HG03108 (cell line): ENCODE measurements around the gene SCCPDH.

ENCODE experiments used
- ATAC-seq: cut with Tn5 transposase; IDR thresholded peaks from one replicate; pipeline ENCODE4 v1.9.1; 2021; ENCODE audit warnings: moderate library complexity; ENCODE audit not compliant: unreplicated experiment

SCCPDH gene

GRCh38 chr1:246748867-246749266 lies 24.7 kb downstream of the SCCPDH start:
- no peak for ATAC-seq

GRCh38 chr1:246750752-246751151 lies 26.5 kb downstream of the SCCPDH start:
- ATAC-seq = no peak

DNA sequence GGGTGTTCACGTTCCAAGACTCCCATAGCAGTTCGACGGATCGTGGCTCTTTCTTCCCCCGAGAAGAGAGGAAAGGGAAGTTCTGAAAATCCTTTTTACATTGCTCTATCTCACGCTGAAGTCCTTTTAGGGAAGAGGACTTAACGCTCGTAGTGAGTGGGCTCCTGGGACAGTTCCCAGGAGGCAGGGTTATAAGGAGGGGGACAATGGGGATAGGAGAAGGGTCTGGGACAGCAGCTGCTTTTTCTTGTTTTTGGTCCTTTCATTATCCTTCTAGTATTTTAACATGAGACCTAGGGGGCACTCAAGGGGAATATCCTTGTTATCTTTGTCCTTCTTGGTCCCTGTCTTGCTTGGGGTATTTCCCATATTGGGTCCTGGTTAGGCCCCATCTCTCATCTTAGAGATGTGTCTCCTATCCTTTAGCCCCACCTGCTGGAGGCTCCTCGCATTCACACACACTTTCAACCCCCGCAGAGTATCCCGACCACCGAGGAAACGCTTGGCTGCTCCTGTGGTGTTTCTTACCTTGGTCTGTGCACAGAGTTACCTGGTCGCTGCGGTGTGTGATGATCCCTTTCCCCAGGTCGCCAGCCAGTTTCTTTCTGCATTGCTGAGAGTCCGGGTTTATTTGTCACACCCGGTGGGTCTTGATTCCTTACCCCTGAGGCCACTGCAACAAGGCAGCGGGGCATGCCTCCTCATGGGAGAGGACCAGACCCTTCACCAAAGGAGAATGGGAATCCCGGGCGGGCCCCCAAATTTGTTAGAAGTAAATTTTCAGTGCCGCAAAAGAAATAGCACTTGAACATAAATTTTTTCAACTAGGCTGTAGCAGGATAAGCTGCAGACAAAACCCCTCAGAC lies 29.7 kb downstream of the SCCPDH start:
- peak; percentile 88 for ATAC-seq

DNA sequence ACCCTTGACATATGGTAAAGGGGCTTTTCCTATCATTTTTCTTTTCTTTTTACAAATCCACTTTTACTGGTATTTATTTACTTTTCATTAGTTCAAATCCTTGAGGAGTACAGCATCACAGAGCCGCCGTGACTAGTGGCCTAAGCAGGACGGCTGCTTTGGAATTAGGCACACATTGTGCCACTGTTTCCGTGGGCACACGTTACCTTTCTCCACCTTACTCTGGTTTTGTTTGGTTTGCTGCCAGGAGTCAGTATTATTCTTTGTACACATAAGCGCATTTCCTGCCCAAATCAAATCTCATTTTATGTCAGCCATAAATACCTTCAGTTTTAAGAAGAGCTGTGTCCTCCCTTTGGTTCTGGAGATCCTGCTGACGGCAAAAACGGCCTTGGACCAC lies 31.2 kb downstream of the SCCPDH start:
- no peak for ATAC-seq

DNA sequence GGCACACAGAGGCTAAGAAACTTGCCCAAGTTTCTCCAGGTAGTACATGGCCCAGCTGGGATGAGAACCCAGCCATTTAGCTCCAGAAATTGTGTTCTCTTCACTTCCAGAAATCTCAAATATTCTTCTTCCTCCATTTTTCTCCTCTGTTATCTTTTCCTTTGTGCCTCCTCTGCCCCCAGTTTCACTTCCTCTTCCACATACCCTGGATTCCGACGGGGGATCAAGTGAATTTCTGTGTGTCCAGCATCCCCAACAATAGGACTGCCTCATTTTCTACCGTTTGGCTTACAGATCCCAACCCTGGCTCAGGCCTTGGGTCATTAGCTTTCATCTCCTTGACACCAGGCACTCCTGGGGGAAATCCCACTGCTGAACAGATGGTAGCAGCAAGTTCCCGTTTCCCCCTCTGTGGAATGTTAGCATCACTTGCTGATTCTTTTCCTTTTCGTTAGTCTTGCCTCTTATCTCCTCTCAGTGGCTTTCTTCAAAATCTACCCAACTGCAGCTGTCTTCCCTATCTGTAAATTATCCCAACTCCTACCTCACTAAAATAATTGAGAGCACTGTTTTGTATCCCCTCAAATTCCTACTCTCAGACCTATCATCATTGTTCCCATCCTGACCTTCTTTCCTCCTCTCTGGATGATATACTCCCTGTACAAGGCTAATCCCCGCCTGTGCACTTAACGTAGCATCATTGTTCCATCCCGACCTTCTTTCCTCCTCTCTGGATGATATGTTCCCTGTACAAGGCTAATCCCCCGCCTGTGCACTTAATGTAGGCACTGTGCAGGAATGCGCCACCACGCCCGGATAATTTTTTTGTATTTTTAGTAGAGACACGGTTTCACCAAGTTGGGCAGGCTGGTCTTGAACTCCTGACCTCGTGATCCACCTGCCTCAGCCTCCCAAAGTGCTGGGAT lies 36.5 kb downstream of the SCCPDH start:
- ATAC-seq = no peak

DNA sequence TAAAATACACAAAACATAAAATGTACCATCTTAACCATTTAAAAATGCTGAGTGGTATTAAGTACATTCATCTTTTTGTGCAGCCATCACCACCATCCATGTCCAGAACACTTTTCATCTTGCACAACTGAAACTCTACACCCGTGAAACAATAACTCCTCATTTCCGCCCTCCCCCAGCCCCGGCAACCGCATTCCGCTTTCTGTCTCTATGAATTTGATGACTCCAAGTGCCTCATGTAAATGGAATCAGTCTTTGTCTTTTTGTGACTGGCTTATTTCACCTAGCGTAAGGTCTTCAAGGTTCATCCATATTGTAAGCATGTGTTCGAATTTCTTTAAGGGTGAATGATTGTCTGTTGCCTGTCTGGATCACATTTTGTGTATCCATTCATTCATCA lies 37.2 kb downstream of the SCCPDH start:
- no peak for ATAC-seq

DNA sequence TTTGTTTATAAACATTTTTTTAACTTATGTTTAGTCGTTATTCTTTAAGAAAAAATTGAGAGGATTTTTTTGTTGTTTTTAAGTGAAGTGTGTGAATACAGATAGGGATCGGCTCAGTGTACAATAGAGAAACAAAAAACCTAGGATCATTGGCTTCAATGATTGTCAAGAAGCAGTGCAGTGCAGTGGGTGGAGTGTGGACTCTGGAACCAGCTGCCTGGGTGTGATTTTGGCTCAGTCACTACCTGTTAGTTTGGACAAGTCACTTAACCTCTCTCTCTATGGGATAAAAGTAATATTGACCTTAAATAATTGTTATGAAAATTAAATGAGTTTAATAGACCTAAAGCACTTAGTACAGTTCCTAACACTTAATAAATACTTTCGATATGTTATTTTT lies 41.3 kb downstream of the SCCPDH start:
- ATAC-seq = no peak

DNA sequence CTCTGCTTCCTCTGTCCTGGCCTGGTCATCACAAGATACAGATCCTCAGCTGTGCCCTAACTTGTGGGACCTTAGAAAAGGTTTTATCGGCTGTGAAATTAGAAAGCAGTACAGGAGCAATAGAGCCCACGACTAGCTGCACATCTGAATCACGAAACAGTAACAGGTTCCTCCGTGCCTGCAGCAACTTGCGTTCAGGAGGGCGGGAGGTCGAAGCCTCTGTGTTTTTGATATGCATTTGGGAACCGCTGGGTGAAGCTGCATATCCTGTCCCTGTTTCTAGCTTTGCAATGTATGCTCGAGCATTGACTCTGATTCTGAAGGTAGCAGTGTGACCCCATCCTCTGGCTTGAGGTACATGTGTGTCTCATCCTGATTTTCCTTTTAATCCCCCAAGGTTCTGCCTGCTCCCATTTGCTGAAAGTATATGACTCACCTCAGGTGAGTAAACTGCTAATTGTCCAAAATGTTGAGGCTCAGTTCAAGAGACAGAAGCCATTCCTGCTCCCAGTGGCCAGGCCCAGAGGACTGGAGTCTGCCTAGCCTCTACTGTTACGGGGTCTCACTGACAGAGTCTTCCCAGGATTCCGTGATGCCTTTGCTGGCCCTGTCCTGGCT lies 44.3 kb downstream of the SCCPDH start:
- ATAC-seq = no peak

GRCh38 chr1:246769306-246769705 lies 45.1 kb downstream of the SCCPDH start:
- ATAC-seq = no peak

- no peak for ATAC-seq
These were observed 47.2 kb downstream of the SCCPDH start for GRCh38 chr1:246771366-246771765.

DNA sequence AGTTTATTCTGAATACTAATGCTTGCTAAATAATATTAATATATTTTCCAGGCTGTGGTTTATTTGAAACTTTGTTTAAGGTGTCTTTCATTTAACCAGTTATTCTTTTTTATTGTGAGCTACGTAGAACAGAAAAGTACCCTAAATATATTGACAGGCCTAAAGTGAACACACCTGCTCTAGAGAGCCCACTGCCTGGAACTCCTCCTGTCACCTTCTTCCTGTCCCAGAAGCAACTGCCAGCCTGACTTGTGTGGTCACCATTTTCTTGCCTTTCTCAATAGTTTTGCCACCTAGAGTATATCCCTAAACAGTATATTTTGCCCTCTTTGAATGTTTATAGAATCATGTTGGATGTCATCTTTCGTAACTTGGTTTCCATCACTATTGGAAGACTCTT lies 48.5 kb downstream of the SCCPDH start:
- ATAC-seq = no peak

DNA sequence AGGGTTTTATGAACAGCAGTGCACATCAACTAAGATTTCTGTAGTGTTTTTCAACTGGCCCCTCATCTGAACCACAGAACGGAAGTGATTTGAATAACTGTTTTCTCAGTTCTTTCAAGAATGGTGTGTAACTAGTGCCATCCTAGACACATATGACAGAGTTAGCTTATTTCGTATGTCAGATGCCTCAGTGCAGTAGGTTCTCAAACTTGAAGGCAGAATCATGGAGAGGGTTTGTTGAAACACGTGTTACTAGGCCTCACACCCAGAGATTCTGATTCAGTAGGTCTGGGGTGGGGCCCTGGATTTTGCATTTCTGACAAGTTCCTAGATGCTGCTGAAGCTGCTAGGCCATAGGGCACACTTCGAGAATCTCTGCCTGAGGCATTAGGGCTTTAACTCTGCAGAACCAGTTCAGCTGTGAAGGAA lies 49.0 kb downstream of the SCCPDH start:
- peak; percentile 96 for ATAC-seq

- ATAC-seq = no peak
These were observed 51.5 kb downstream of the SCCPDH start for GRCh38 chr1:246775531-246776385.

DNA sequence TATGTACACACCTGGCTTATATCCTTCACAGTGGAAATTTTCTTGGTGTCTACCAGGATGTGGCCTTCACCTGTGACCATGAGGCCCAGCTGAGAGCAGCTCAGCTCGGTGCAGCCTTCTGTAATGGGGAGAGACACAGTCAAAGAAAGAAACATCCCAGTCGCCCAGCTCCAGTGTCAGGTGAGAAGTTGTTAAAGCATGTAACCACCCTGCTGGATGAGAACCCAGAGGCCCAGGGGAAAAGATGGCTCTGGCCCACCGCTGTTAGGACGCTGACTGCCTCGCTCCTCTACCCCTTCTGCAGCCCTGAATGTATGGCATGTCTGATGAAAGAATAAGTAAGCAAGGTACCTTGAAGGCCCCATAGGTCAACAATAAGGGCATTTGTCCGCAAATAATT lies 52.7 kb downstream of the SCCPDH start:
- no peak for ATAC-seq

DNA sequence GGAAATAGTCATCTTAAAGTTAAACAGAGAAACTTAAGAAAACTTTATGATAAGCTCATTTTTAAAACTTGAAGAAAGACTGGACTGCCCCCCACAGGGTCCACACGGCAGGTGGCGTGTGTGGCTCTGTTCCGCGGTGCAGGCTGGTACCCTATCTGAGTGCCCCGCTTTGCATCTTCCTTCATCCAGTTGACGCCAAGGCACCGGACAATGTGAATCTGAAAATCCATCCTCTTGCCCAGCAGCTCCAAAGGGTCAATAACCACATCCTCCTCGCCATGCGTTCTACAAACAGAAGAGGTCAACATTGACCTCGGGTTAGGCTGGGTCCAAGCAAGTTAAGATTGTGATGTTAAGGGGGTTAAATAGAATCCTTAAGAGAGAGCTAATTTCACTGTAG lies 54.5 kb downstream of the SCCPDH start:
- no peak for ATAC-seq

DNA sequence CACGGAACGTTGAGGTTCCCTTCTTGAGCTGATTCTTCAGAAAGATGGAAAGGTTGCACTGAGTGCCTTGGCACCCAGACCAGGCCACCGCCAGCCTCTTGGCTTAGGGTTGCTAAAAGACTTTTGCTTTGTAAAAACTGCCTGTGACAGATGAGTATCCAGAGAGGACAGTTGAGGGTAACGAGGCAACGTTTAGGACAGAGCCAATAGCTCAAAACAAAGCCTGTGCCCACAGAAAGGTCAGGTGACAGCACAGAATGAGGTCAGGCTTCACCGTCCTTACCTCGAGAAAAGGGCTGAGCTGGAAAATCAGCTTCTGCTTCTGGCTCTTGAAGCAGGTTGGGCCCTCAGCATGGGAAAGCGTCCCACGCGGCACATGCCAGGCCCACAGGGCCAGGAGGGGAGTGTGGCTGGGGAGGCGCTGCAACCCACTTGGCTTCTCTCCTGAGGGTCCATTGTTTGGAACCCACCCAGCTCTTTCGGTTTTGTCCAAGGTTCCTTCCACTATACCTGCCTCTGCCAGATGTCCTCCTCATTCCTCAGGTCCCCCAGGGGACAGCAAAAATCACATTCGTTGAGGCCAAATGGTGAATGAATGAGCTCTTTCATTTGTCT lies 55.5 kb downstream of the SCCPDH start:
- no peak for ATAC-seq

DNA sequence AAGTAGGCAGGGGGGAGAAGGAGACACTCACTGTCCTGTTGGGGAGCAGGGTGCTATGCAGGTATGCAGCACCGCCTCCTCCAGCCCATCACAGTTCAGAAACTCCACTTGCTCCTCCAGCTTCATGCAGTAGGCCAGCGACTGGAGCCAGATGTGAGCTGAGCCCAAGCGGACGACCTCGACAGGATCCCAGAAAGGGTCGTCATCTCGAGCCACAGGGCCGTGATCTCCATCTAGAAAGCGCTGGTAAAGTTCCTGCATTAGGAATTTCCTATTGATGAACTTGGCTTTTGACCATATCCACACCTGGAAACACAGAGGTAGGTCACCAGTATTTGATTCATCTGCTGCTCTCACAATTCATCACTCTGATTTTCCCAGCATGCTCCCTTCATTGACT lies 56.1 kb downstream of the SCCPDH start:
- no peak for ATAC-seq

DNA sequence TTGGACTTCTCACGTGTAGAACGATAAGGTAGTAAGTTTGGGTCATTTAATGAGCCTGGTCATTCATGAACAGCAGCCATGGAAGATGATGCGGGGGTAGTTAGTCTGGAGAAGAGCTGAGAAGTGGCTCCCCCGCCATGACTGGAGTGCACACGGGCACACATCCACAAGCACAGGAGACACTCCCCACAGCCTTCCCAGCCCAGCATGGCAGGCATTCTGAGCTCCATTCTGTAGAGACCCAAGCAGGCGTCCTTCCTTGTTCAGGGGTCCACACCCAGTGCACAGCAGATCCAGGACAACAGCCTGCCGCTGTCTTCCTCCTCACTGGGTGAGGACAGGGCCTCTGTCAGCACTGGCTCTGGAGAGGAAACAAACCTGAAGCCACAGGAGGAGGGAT lies 57.0 kb downstream of the SCCPDH start:
- no peak for ATAC-seq

- peak; percentile 68 for ATAC-seq
These were observed 58.1 kb downstream of the SCCPDH start for GRCh38 chr1:246782120-246782900.
